Activated naive CD4-positive, alpha-beta T cell treated with anti-CD3 and anti-CD28 coated beads for 36 hours (primary cell): ENCODE measurements around the gene PMM2. TPM values are rescaled to one million over a fixed set of nuclear protein-coding genes. Genes with fewer than 3 reads are reported as not detected.

ENCODE experiments used
- CTCF ChIA-PET: fragments of 350-600 bp; sonication (Branson Sonifier 250); formaldehyde crosslinking; loops from one replicate; lab custom pipeline; 2021; ENCODE audit warnings: antibody characterized with exemption; lab: Charles Lee
- DNase-seq: peaks from one replicate; pipeline ENCODE4 v3.0.0-alpha.2; 2020
- H3K27ac Mint-ChIP-seq: one replicate; pipeline ENCODE4 v1.8.0; 2021; ENCODE audit warnings: mild to moderate bottlenecking, mixed read lengths
- H3K27me3 Mint-ChIP-seq: one replicate; pipeline ENCODE4 v1.8.0; 2021; ENCODE audit warnings: low read depth, mixed read lengths
- H3K36me3 Mint-ChIP-seq: one replicate; pipeline ENCODE4 v1.8.0; 2021; ENCODE audit warnings: low read depth, mixed read lengths
- H3K4me1 Mint-ChIP-seq: one replicate; pipeline ENCODE4 v1.8.0; 2021; ENCODE audit warnings: low read depth, mixed read lengths
- H3K4me3 Mint-ChIP-seq: one replicate; pipeline ENCODE4 v1.8.0; 2021; ENCODE audit warnings: mild to moderate bottlenecking, moderate library complexity, mixed read lengths
- H3K9me3 Mint-ChIP-seq: one replicate; pipeline ENCODE4 v1.8.0; 2021; ENCODE audit warnings: mixed read lengths
- intact Hi-C: fragments of 100-400 bp; cut with micrococcal nuclease; formaldehyde crosslinking; loops from one replicate; pipeline ENCODE4 v1.15.1; 2023
- total RNA-seq, 2 experiments: library from RNA; stranded (reverse); gene quantifications; one replicate each; pipeline ENCODE4 v1.2.3, GENCODE V29; 2021

PMM2 gene
- total RNA-seq, 2 experiments from 2014 or later = 20.1 to 20.8 TPM

- H3K4me3 Mint-ChIP-seq = no peak overlapping the region
- H3K9me3 Mint-ChIP-seq = no peaks in the 10 kb centered on the region
- CTCF ChIA-PET = interaction anchor here (0.6 to 5.3 kb wide), 7 partner anchors 8 to 310 kb away, joined by 3 to 36 read pairs (median 5); partner anchors contain the start of gene CARHSP1
- H3K4me1 Mint-ChIP-seq = peaks cover 11% of the 10 kb centered on the region
- H3K36me3 Mint-ChIP-seq = no peaks in the 10 kb centered on the region
- H3K27me3 Mint-ChIP-seq = no peaks in the 10 kb centered on the region
- intact Hi-C loops = no loop called here
- no peak for DNase-seq
- no peak overlapping the region for H3K27ac Mint-ChIP-seq
These were observed 80.9 kb downstream of the PMM2 start for GRCh38 chr16:8878523-8878911.

- intact Hi-C loops = loop anchor here (1.0 to 2.0 kb wide), 4 partner anchors 84 to 314 kb away; partner anchors contain the start of genes PMM2 and TMEM186
- no peak overlapping the region for H3K4me3 Mint-ChIP-seq
- H3K27me3 Mint-ChIP-seq = peaks cover 9% of the 10 kb centered on the region
- no peaks in the 10 kb centered on the region for H3K9me3 Mint-ChIP-seq
- H3K4me1 Mint-ChIP-seq = peaks cover 11% of the 10 kb centered on the region
- no peak overlapping the region for H3K27ac Mint-ChIP-seq
- CTCF ChIA-PET = interaction anchor here (0.7 to 5.3 kb wide), 22 partner anchors 8 to 325 kb away, joined by 3 to 36 read pairs (median 6); partner anchors contain the start of genes ABAT and CARHSP1
- no peaks in the 10 kb centered on the region for H3K36me3 Mint-ChIP-seq
- no peak for DNase-seq
These were observed 83.3 kb downstream of the PMM2 start for GRCh38 chr16:8880839-8881510.

GRCh38 chr16:8882041-8882617 lies 84.5 kb downstream of the PMM2 start, which contains the start of gene LITAFD:
LITAFD (plus strand) TSS chr16:8882351; CDS start chr16:8884356, 2,005 bp downstream.
- Mint-ChIP-seq H3K27ac (no peak within 1 kb of the TSS), H3K27me3 (peaks cover 9% of the 10 kb centered on the region)
- intact Hi-C loops = no loop called here

GRCh38 chr16:8882725-8883377 lies 85.2 kb downstream of the PMM2 start:
- intact Hi-C loops = no loop called here

More at GRCh38 chr16:8882041-8882617, 84.5 kb downstream of the PMM2 start, which contains the start of gene LITAFD:
- no peak for DNase-seq
- CTCF ChIA-PET = interaction anchor here (0.7 to 5.3 kb wide), 8 partner anchors 10 to 314 kb away, joined by 3 to 36 read pairs (median 8); partner anchors contain the start of gene CARHSP1
- no peaks in the 10 kb centered on the region for H3K9me3 Mint-ChIP-seq
- H3K36me3 Mint-ChIP-seq = no peaks in the 10 kb centered on the region
- peaks cover 14% of the 10 kb centered on the region for H3K4me1 Mint-ChIP-seq
- H3K4me3 Mint-ChIP-seq = no peak within 1 kb of the TSS

DNA sequence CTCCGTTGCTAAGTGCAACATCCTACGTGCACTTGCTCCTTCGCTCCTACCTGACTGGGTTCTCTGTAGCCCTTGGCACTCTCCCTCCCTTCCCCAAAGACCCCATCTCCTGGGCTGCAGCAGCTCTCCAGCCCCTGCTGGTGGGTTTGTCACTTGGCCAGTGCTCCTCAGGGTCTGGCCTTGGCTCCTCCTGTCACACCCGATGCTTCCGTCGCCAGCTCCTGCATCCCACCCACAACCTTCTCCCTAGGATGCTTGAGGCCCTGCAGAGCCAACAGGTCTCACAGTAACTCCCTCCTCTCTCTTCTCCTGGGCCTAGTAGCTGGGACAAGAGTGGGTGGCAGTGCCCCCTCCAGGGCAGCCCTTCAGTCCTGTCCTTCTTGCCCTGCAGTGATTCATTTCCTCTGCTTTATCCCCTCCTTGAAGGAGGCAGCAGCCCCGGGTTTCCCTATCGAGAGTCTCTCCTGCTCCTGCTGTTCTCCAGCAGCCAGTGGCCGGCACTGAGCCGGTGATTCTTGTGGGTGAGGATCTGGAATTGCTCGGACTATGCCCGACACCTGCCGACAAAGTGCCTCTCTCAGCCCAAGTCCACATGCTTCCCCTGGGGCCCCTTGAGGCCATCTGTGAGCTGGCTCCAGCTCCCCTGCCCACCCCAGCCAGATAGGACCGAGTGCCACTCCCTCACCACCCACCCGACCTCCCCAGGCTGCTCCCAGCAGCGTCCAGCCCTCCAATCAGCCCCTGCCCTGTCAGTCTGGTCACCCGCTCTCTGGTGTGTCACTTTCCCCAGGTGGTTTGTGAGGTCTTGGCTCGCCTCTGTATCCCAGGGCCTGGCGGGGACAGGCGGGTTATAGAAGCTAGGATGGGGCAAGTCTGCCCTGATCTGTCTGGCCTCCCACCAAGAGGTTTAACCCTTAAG lies 88.3 kb downstream of the PMM2 start:
- peaks cover 5% of the 10 kb centered on the region for H3K36me3 Mint-ChIP-seq
- CTCF ChIA-PET = interaction anchor here (0.8 kb wide), 1 partner anchor 319 kb away, joined by 3 read pairs; no protein-coding TSS in a partner anchor
- no peaks in the 10 kb centered on the region for H3K9me3 Mint-ChIP-seq
- H3K4me1 Mint-ChIP-seq = peaks cover 9% of the 10 kb centered on the region
- no peak for DNase-seq
- no peak overlapping the region for H3K4me3 Mint-ChIP-seq
- peaks cover 9% of the 10 kb centered on the region for H3K27me3 Mint-ChIP-seq
- H3K27ac Mint-ChIP-seq = no peak overlapping the region
- intact Hi-C loops = no loop called here

More at GRCh38 chr16:8882725-8883377, 85.2 kb downstream of the PMM2 start:
- Mint-ChIP-seq H3K27me3 (peaks cover 9% of the 10 kb centered on the region), H3K4me1 (peaks cover 14% of the 10 kb centered on the region), H3K27ac (no peak overlapping the region), H3K4me3 (no peak overlapping the region), H3K9me3 (no peaks in the 10 kb centered on the region), H3K36me3 (no peaks in the 10 kb centered on the region)
- DNase-seq = no peak
- CTCF ChIA-PET = interaction anchor here (0.6 to 5.3 kb wide), 5 partner anchors 9 to 235 kb away, joined by 3 to 28 read pairs (median 3); no protein-coding TSS in a partner anchor

DNA sequence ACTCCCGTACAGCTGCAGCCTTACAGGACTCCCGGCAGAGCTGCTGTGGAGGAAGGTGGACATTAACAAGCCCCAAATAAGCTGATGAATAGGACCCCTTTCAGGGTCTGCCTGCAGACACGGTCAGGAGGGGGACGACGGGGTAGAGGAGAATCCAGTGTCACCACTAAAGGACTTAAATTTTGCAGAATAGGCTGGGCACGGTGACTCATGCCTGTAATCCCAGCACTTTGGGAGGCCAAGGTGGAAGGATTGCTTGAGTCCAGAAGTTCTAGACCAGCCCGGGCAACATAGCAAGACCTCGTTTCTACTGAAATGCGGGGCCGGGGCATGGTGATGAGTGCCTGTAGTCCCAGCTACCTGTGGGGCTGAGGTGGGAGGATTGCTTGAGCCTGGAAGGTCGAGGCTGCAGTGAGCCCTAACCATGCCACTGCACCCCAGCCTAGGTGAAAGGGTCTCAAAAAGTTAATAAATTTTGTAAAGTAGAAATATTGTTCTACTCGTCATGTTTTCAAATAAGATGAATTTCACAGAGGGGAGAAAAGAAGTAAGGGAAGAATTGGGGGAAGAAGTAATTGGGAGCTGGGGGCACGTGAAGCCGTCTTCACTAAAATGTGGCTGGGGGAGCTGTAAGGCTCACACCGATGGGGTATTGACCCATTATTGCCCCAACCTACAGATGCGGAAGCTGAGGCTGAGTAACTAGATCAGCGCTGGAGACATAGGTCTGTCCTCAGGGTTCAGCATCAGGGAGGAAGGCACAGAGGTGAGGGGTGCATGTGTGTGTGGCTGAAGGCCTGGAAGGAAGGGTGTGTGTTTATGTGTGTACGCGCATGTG lies 89.2 kb downstream of the PMM2 start:
- peaks cover 9% of the 10 kb centered on the region for H3K4me1 Mint-ChIP-seq
- H3K4me3 Mint-ChIP-seq = no peak overlapping the region
- DNase-seq = no peak
- H3K27ac Mint-ChIP-seq = no peak overlapping the region
- intact Hi-C loops = no loop called here
- no peaks in the 10 kb centered on the region for H3K9me3 Mint-ChIP-seq
- CTCF ChIA-PET = interaction anchor here (0.8 to 1.3 kb wide), 3 partner anchors 8 to 27 kb away, joined by 3 read pairs; partner anchors contain the start of gene CARHSP1
- H3K36me3 Mint-ChIP-seq = peaks cover 9% of the 10 kb centered on the region
- H3K27me3 Mint-ChIP-seq = peaks cover 9% of the 10 kb centered on the region

DNA sequence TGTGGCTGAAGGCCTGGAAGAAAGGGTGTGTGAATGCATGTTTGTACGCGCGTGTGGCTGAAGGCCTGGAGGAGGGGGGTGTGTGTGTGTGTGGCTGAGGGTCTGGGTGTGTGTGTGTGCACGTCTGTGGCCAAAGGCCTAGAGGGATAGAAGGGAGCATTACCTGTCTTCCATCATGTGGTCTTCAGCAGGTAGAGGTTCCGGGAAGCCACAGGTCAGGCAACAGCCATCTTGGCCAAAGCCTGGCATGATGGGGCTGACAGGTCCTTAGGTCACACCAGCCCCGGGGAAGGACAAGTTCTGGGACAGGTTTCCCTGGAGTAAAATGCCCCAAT lies 89.8 kb downstream of the PMM2 start:
- Mint-ChIP-seq H3K27ac (no peak overlapping the region), H3K4me3 (no peak overlapping the region), H3K4me1 (peaks cover 11% of the 10 kb centered on the region), H3K9me3 (no peaks in the 10 kb centered on the region), H3K36me3 (peaks cover 13% of the 10 kb centered on the region), H3K27me3 (peaks cover 9% of the 10 kb centered on the region)
- no peak for DNase-seq
- CTCF ChIA-PET = interaction anchor here (0.8 to 1.3 kb wide), 3 partner anchors 8 to 27 kb away, joined by 3 read pairs; partner anchors contain the start of gene CARHSP1
- intact Hi-C loops = no loop called here

- Mint-ChIP-seq H3K4me1 (peaks cover 11% of the 10 kb centered on the region), H3K27me3 (peaks cover 9% of the 10 kb centered on the region), H3K27ac (no peak overlapping the region), H3K4me3 (no peak overlapping the region), H3K9me3 (no peaks in the 10 kb centered on the region), H3K36me3 (peaks cover 13% of the 10 kb centered on the region)
- intact Hi-C loops = no loop called here
- CTCF ChIA-PET = interaction anchor here (1.0 to 2.2 kb wide), 3 partner anchors 8 to 26 kb away, joined by 3 to 7 read pairs (median 3); no protein-coding TSS in a partner anchor
- no peak for DNase-seq
These were observed 90.4 kb downstream of the PMM2 start for GRCh38 chr16:8887952-8888560.

DNA sequence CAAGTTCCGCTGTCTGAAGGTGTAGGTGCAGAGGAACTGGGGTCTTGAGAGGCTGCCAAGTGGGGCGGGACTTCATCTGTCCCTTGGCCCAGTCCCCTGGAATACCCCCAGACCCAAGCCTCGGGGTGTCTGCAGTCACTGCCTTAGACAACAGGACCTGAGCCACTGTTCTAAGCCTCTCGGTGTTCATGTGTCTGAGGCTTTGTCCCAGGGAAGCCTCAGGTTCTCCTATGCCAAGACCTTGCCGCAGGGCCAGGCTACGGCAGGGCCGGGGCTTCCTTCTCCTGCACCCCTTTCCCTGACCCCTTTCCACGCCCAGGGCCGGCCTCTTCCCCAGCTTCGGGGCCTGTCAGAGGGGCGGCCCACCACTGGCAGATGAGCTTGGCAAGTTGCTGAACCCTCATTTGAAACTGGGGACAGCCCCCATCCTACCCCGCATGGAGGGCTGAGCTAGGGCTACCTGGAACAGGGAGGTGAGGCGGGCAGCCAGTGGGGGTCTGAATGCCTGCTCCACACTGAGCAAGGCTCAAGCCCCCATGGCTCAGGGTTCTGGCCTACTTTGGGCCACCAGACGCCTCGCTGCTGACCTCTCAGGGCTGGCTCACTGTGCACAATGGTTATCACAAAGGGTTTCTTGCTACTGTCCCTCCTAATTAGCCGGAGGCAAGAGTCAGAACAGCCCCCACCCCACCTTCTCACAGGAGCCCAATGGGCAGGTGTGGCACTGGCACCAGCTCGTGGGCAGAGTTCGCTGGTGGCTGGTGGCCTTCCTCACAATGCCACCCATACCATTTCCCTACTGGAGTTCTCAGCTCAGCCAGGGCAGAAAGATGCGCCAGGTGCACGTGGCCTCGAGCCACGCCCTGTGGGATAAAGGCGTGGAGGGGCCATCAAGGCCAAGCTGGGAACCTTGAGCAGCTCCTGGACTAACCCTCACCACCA lies 91.6 kb downstream of the PMM2 start:
- H3K4me3 Mint-ChIP-seq = no peak overlapping the region
- no peak overlapping the region for H3K27ac Mint-ChIP-seq
- no peaks in the 10 kb centered on the region for H3K9me3 Mint-ChIP-seq
- peaks cover 21% of the 10 kb centered on the region for H3K36me3 Mint-ChIP-seq
- intact Hi-C loops = no loop called here
- DNase-seq = no peak
- H3K27me3 Mint-ChIP-seq = peaks cover 9% of the 10 kb centered on the region
- CTCF ChIA-PET = interaction anchor here (0.6 to 2.2 kb wide), 5 partner anchors 9 to 250 kb away, joined by 3 to 7 read pairs (median 3); no protein-coding TSS in a partner anchor
- peaks cover 11% of the 10 kb centered on the region for H3K4me1 Mint-ChIP-seq
